Measurements from ENCODE around the gene NPW.

DNA sequence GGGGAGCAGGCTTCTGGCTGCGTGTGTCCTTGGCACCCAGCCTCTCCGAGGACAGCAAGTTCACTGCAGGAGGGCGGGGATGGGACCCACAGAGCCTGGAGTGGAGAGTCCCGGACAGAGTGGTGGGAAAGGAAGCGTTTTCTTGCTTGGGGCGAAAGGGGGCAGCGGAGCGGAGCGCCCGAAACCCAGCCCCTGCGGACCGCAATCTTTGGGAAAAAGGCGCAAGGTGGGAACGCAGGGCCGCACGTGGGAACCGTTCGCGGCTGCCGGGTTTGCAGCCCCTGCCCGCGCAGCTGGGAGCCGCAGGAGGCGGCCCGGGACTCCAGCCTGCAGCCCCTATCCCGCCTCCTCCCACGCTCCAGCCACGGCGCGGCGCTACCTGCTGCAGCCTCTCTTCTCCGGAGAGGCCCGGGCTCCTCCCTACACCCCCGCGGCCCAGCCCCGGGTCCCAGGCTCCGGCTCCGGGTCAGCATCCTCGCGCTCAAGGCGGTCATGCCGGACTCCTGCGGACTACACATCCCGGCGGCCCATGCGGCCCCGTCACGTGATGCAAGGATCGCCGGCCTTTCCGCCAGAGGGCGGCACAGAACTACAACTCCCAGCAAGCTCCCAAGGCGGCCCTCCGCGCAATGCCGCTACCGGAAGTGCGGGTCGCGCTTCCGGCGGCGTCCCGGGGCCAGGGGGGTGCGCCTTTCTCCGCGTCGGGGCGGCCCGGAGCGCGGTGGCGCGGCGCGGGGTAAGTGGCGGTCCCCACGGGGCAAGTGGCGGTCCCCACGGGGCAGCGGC, 27.9 kb downstream of the NPW start, which contains the start of the genes NTHL1 and TSC2:
- TF ChIP-seq, protein P1, sequence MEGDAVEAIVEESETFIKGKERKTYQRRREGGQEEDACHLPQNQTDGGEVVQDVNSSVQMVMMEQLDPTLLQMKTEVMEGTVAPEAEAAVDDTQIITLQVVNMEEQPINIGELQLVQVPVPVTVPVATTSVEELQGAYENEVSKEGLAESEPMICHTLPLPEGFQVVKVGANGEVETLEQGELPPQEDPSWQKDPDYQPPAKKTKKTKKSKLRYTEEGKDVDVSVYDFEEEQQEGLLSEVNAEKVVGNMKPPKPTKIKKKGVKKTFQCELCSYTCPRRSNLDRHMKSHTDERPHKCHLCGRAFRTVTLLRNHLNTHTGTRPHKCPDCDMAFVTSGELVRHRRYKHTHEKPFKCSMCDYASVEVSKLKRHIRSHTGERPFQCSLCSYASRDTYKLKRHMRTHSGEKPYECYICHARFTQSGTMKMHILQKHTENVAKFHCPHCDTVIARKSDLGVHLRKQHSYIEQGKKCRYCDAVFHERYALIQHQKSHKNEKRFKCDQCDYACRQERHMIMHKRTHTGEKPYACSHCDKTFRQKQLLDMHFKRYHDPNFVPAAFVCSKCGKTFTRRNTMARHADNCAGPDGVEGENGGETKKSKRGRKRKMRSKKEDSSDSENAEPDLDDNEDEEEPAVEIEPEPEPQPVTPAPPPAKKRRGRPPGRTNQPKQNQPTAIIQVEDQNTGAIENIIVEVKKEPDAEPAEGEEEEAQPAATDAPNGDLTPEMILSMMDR (optimal IDR thresholded peaks at IDR 0.05 in 1 of 3, IDR thresholded peaks at IDR 0.05 in 1 of 3, conservative IDR thresholded peaks at IDR 0.05 in 1 of 3; ENCODE audit: extremely low read depth in 1 of 3, insufficient read depth in 2 of 3, low read length in 3 of 3): peak in 2 of 3 experiments; percentile 9 to 61
- TF ChIP-seq EZH2 (IDR thresholded peaks at IDR 0.05; ENCODE audit: low read length): no peak

Data from keratinocyte (primary cell).